GM23338 (cell line): Measurements from ENCODE around the gene IER5. TPM values are rescaled to one million over a fixed set of nuclear protein-coding genes. Genes with fewer than 3 reads are reported as not detected.

Experiments used
- ATAC-seq: fragments of 200-7000 bp; cut with Tn5 transposase; 3 replicates; pipeline ENCODE4 v1.9.1; 2020
- DNase-seq: peaks from one replicate; pipeline ENCODE4 v3.0.0-alpha.2; 2015; ENCODE audit warnings: low spot score
- H2AFZ ChIP-seq: fragments of 200-600 bp; sonication (generic); 2 replicates; pipeline ENCODE4 v1.8.0; 2016; ENCODE audit warnings: antibody characterized with exemption, mild to moderate bottlenecking, moderate library complexity
- H3F3A ChIP-seq: fragments of 200-600 bp; sonication (generic); replicated peaks from 2 replicates; pipeline ENCODE4 v1.8.0; 2017; ENCODE audit warnings: antibody characterized with exemption, mixed run types, low read depth
- H3K27ac ChIP-seq: fragments of 200-600 bp; sonication (generic); 2 replicates; pipeline ENCODE4 v1.6.1; 2016; ENCODE audit warnings: low read depth
- H3K27me3 ChIP-seq: fragments of 200-600 bp; sonication (generic); 2 replicates; pipeline ENCODE4 v1.8.0; 2016; ENCODE audit warnings: mild to moderate bottlenecking, mixed run types, moderate library complexity; ENCODE audit not compliant: insufficient read depth
- H3K36me3 ChIP-seq: fragments of 200-600 bp; sonication (generic); 2 replicates; pipeline ENCODE4 v1.8.0; 2016; ENCODE audit warnings: mild to moderate bottlenecking; ENCODE audit not compliant: insufficient read depth
- H3K4me1 ChIP-seq: fragments of 200-600 bp; sonication (generic); 2 replicates; pipeline ENCODE4 v1.8.0; 2016; ENCODE audit warnings: mild to moderate bottlenecking, moderate library complexity; ENCODE audit not compliant: insufficient read depth
- H3K4me2 ChIP-seq: fragments of 200-600 bp; sonication (generic); 2 replicates; pipeline ENCODE4 v1.7.1; 2017; ENCODE audit warnings: mixed run types
- H3K4me3 ChIP-seq: fragments of 200-600 bp; sonication (generic); 2 replicates; pipeline ENCODE4 v1.6.1; 2016; ENCODE audit warnings: mixed run types
- H3K79me2 ChIP-seq: fragments of 200-600 bp; sonication (generic); replicated peaks from 2 replicates; pipeline ENCODE4 v1.8.0; 2017; ENCODE audit warnings: mild to moderate bottlenecking; ENCODE audit not compliant: insufficient read depth
- H3K9me2 ChIP-seq: fragments of 200-600 bp; sonication (generic); 2 replicates; pipeline ENCODE4 v1.8.0; 2017; ENCODE audit not compliant: insufficient read depth
- H4K20me1 ChIP-seq: fragments of 200-600 bp; sonication (generic); replicated peaks from 2 replicates; pipeline ENCODE4 v1.8.0; 2017; ENCODE audit warnings: mild to moderate bottlenecking; ENCODE audit not compliant: insufficient read depth
- H3K27ac Mint-ChIP-seq: 2 replicates; pipeline ENCODE4 v1.8.0; 2020; ENCODE audit warnings: inconsistent platforms, mild to moderate bottlenecking, moderate library complexity, mixed read lengths
- H3K27me3 Mint-ChIP-seq: 3 replicates; pipeline ENCODE4 v1.8.0; 2022; ENCODE audit warnings: low read depth, mild to moderate bottlenecking, moderate library complexity, mixed read lengths, inconsistent platforms; ENCODE audit not compliant: insufficient read depth, poor library complexity
- H3K36me3 Mint-ChIP-seq: 3 replicates; pipeline ENCODE4 v1.8.0; 2021; ENCODE audit warnings: low read depth, mild to moderate bottlenecking, inconsistent platforms, moderate library complexity, mixed read lengths
- H3K4me1 Mint-ChIP-seq: 3 replicates; pipeline ENCODE4 v1.8.0; 2020; ENCODE audit warnings: mild to moderate bottlenecking, inconsistent platforms, mixed read lengths
- H3K4me3 Mint-ChIP-seq: 3 replicates; pipeline ENCODE4 v1.8.0; 2021; ENCODE audit warnings: moderate library complexity, mild to moderate bottlenecking, inconsistent platforms, mixed read lengths
- H3K9me3 Mint-ChIP-seq: 3 replicates; pipeline ENCODE4 v1.8.0; 2020; ENCODE audit warnings: moderate library complexity, mild to moderate bottlenecking, inconsistent platforms, mixed read lengths
- ETS1 ChIP-seq: IDR thresholded peaks from 2 replicates; pipeline ENCODE4 v1.6.1; 2016; ENCODE audit warnings: antibody characterized with exemption
- EZH2 ChIP-seq: fragments of 200-600 bp; sonication (generic); IDR thresholded peaks from one replicate; pipeline ENCODE4 v1.8.0; 2017; ENCODE audit warnings: antibody characterized with exemption, mild to moderate bottlenecking, low read depth; ENCODE audit not compliant: unreplicated experiment
- EZH2phosphoT487 ChIP-seq: fragments of 200-600 bp; sonication (generic); IDR thresholded peaks from one replicate; pipeline ENCODE4 v1.8.1; 2018; ENCODE audit warnings: antibody characterized with exemption; ENCODE audit not compliant: unreplicated experiment
- JUNB ChIP-seq: IDR thresholded peaks from one replicate; pipeline ENCODE4 v1.6.1; 2016; ENCODE audit warnings: antibody characterized with exemption; ENCODE audit not compliant: unreplicated experiment
- NANOG ChIP-seq: IDR thresholded peaks from 2 replicates; pipeline ENCODE4 v1.6.1; 2016; ENCODE audit warnings: antibody characterized with exemption, borderline replicate concordance
- STAT1 ChIP-seq: IDR thresholded peaks from one replicate; pipeline ENCODE4 v1.6.1; 2016; ENCODE audit warnings: antibody characterized with exemption; ENCODE audit not compliant: unreplicated experiment
- ZNF114 ChIP-seq: fragments of 250-450 bp; sonication (Bioruptor Pico); IDR thresholded peaks from 2 replicates; pipeline ENCODE4 v1.5.0; 2020; ENCODE audit warnings: mild to moderate bottlenecking, moderate library complexity
- ZNF331 ChIP-seq: fragments of 250-450 bp; sonication (Bioruptor Pico); IDR thresholded peaks from 2 replicates; pipeline ENCODE4 v1.5.0; 2020; ENCODE audit warnings: low read depth, mild to moderate bottlenecking, moderate library complexity
- polyA plus RNA-seq: library from polyadenylated mRNA; unstranded; fragments of >200 nt; fragmentation: Nextera tagmentation; extraction: Ambion mirVana; gene quantifications from 2 replicates; pipeline ENCODE4 v1.2.1, GENCODE V29; 2016
- total RNA-seq: library from RNA; depleted of rRNA; stranded (reverse); fragments of >200 nt; shearing (Covaris generic); gene quantifications from 2 replicates; pipeline ENCODE4 v1.2.3, GENCODE V29; 2014
- TF ChIP-seq, protein P1 (sequence below): IDR thresholded peaks from one replicate; pipeline ENCODE4 v1.6.1; 2018; ENCODE audit warnings: antibody characterized with exemption; ENCODE audit not compliant: unreplicated experiment
- TF ChIP-seq, protein P2 (sequence below): fragments of 250-450 bp; sonication (Bioruptor Pico); IDR thresholded peaks from 2 replicates; pipeline ENCODE4 v1.5.0; 2020; ENCODE audit warnings: mild to moderate bottlenecking, moderate library complexity

The IER5 gene
- total and polyA plus RNA-seq, 2 experiments from 2014 or later, result 3.8 to 9.5 TPM

GRCh38 chr1:181090641-181091126, 2.2 kb downstream of the IER5 start:
- H3K27ac Mint-ChIP-seq, result no peak overlapping the region
- Histone ChIP-seq H4K20me1 (peaks cover 26% of the 10 kb centered on the region), H2AFZ (no peak overlapping the region), H3K4me3 (peak overlapping the region; percentile 74), H3F3A (peaks cover 4% of the 10 kb centered on the region; the same call in 1 of the 2 replicates), H3K9me2 (no peaks in the 10 kb centered on the region), H3K4me1 (peaks cover 34% of the 10 kb centered on the region), H3K4me2 (peak overlapping the region; percentile 87), H3K27ac (no peak overlapping the region), H3K27me3 (peaks cover 93% of the 10 kb centered on the region), H3K36me3 (no peaks in the 10 kb centered on the region), H3K79me2 (peaks cover 30% of the 10 kb centered on the region)
- peaks cover 21% of the 10 kb centered on the region for H3K36me3 Mint-ChIP-seq
- DNase-seq (no peak), ATAC-seq (no peak)
- TF ChIP-seq JUNB, result no peak
- no peak for TF ChIP-seq NANOG
- TF ChIP-seq ETS1, result no peak
- no peak for TF ChIP-seq STAT1
- TF ChIP-seq ZNF331, result no peak
- H3K4me3 Mint-ChIP-seq, result peak overlapping the region; percentile 95
- H3K27me3 Mint-ChIP-seq, result peaks cover 25% of the 10 kb centered on the region
- H3K4me1 Mint-ChIP-seq, result peaks cover 34% of the 10 kb centered on the region
- H3K9me3 Mint-ChIP-seq, result no peaks in the 10 kb centered on the region; the same call in 2 of the 3 replicates

DNA sequence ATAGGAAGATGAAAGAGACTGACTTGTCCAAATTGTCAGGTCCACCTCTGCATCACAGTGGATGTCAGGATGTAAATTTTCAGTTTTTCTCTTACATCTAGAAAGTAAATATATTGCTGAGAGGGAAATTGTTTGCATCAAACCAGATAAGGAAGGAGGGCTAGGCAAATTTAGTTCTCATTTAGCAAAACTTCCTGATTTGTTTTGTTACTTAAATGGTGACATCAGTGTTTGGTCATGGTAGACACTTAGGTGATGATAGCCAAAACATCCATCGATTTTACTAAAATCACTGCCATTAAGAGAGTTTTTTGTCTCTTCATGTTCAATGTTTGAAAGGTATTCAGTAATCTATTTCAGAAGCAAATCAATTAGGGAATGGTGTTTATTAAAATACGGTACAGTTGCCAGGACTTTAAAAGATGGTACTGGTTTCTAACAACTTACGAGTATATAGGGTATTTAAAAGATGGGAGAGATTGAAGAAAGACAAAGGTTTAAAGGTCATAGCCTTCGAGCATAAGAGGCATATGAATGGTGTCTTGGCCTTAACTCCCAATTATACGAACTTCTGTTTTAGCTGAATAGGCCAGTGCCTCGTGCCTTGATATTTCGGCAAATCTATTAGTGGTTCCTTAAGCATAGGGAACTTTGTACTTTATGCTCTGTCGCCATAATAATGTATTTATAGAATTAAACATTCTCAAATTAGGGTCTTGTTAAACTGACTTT, 3.0 kb downstream of the IER5 start:
- peaks cover 93% of the 10 kb centered on the region for H3K27me3 ChIP-seq
- no peaks in the 10 kb centered on the region; the same call in 2 of the 3 replicates for H3K9me3 Mint-ChIP-seq
- H4K20me1 ChIP-seq, result peaks cover 26% of the 10 kb centered on the region
- H3K4me3 Mint-ChIP-seq, result peak overlapping the region; percentile 95
- H2AFZ ChIP-seq, result no peak overlapping the region
- no peak overlapping the region for H3K27ac Mint-ChIP-seq
- no peak overlapping the region for H3K27ac ChIP-seq
- ATAC-seq (no peak), DNase-seq (no peak)
- H3K36me3 Mint-ChIP-seq, result peaks cover 21% of the 10 kb centered on the region
- H3K79me2 ChIP-seq, result peaks cover 30% of the 10 kb centered on the region
- peak overlapping the region; percentile 87 for H3K4me2 ChIP-seq
- H3K9me2 ChIP-seq, result no peaks in the 10 kb centered on the region
- peak overlapping the region; percentile 74 for H3K4me3 ChIP-seq
- H3K4me1 ChIP-seq, result peaks cover 42% of the 10 kb centered on the region
- peaks cover 41% of the 10 kb centered on the region for H3K4me1 Mint-ChIP-seq
- peaks cover 25% of the 10 kb centered on the region for H3K27me3 Mint-ChIP-seq
- H3F3A ChIP-seq, result peaks cover 4% of the 10 kb centered on the region; the same call in 1 of the 2 replicates
- H3K36me3 ChIP-seq, result no peaks in the 10 kb centered on the region
- TF ChIP-seq ZNF114 (no peak), STAT1 (no peak), ZNF331 (no peak), EZH2phosphoT487 (no peak), EZH2 (no peak), NANOG (no peak), JUNB (no peak)
- TF ChIP-seq, protein P1, sequence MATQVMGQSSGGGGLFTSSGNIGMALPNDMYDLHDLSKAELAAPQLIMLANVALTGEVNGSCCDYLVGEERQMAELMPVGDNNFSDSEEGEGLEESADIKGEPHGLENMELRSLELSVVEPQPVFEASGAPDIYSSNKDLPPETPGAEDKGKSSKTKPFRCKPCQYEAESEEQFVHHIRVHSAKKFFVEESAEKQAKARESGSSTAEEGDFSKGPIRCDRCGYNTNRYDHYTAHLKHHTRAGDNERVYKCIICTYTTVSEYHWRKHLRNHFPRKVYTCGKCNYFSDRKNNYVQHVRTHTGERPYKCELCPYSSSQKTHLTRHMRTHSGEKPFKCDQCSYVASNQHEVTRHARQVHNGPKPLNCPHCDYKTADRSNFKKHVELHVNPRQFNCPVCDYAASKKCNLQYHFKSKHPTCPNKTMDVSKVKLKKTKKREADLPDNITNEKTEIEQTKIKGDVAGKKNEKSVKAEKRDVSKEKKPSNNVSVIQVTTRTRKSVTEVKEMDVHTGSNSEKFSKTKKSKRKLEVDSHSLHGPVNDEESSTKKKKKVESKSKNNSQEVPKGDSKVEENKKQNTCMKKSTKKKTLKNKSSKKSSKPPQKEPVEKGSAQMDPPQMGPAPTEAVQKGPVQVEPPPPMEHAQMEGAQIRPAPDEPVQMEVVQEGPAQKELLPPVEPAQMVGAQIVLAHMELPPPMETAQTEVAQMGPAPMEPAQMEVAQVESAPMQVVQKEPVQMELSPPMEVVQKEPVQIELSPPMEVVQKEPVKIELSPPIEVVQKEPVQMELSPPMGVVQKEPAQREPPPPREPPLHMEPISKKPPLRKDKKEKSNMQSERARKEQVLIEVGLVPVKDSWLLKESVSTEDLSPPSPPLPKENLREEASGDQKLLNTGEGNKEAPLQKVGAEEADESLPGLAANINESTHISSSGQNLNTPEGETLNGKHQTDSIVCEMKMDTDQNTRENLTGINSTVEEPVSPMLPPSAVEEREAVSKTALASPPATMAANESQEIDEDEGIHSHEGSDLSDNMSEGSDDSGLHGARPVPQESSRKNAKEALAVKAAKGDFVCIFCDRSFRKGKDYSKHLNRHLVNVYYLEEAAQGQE, result no peak
- TF ChIP-seq, protein P2, sequence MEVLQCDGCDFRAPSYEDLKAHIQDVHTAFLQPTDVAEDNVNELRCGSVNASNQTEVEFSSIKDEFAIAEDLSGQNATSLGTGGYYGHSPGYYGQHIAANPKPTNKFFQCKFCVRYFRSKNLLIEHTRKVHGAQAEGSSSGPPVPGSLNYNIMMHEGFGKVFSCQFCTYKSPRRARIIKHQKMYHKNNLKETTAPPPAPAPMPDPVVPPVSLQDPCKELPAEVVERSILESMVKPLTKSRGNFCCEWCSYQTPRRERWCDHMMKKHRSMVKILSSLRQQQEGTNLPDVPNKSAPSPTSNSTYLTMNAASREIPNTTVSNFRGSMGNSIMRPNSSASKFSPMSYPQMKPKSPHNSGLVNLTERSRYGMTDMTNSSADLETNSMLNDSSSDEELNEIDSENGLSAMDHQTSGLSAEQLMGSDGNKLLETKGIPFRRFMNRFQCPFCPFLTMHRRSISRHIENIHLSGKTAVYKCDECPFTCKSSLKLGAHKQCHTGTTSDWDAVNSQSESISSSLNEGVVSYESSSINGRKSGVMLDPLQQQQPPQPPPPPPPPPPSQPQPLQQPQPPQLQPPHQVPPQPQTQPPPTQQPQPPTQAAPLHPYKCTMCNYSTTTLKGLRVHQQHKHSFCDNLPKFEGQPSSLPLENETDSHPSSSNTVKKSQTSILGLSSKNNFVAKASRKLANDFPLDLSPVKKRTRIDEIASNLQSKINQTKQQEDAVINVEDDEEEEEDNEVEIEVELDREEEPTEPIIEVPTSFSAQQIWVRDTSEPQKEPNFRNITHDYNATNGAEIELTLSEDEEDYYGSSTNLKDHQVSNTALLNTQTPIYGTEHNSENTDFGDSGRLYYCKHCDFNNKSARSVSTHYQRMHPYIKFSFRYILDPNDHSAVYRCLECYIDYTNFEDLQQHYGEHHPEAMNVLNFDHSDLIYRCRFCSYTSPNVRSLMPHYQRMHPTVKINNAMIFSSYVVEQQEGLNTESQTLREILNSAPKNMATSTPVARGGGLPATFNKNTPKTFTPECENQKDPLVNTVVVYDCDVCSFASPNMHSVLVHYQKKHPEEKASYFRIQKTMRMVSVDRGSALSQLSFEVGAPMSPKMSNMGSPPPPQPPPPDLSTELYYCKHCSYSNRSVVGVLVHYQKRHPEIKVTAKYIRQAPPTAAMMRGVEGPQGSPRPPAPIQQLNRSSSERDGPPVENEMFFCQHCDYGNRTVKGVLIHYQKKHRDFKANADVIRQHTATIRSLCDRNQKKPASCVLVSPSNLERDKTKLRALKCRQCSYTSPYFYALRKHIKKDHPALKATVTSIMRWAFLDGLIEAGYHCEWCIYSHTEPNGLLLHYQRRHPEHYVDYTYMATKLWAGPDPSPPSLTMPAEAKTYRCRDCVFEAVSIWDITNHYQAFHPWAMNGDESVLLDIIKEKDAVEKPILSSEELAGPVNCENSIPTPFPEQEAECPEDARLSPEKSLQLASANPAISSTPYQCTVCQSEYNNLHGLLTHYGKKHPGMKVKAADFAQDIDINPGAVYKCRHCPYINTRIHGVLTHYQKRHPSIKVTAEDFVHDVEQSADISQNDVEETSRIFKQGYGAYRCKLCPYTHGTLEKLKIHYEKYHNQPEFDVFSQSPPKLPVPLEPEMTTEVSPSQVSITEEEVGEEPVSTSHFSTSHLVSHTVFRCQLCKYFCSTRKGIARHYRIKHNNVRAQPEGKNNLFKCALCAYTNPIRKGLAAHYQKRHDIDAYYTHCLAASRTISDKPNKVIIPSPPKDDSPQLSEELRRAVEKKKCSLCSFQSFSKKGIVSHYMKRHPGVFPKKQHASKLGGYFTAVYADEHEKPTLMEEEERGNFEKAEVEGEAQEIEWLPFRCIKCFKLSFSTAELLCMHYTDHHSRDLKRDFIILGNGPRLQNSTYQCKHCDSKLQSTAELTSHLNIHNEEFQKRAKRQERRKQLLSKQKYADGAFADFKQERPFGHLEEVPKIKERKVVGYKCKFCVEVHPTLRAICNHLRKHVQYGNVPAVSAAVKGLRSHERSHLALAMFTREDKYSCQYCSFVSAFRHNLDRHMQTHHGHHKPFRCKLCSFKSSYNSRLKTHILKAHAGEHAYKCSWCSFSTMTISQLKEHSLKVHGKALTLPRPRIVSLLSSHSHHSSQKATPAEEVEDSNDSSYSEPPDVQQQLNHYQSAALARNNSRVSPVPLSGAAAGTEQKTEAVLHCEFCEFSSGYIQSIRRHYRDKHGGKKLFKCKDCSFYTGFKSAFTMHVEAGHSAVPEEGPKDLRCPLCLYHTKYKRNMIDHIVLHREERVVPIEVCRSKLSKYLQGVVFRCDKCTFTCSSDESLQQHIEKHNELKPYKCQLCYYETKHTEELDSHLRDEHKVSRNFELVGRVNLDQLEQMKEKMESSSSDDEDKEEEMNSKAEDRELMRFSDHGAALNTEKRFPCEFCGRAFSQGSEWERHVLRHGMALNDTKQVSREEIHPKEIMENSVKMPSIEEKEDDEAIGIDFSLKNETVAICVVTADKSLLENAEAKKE (CRISPR knock-in tag), result no peak
